T-helper 2 cell treated with Interferon-gamma antibody and Interleukin-4, amounts not matched to agents 100 ng/mL and 5 ng/mL, for 36 hours (primary cell): ENCODE results near the gene RASSF5. TPM values are rescaled to one million over a fixed set of nuclear protein-coding genes. Genes with fewer than 3 reads are reported as not detected.

ENCODE experiments used
- intact Hi-C: fragments of 100-400 bp; cut with micrococcal nuclease; formaldehyde crosslinking; loops from one replicate; pipeline ENCODE4 v1.15.1; 2023
- total RNA-seq: library from RNA; stranded (reverse); gene quantifications from 2 replicates; pipeline ENCODE4 v1.2.3, GENCODE V29; 2022

RASSF5 gene
- total RNA-seq, 1 donor from 2014 or later = 199 TPM

DNA sequence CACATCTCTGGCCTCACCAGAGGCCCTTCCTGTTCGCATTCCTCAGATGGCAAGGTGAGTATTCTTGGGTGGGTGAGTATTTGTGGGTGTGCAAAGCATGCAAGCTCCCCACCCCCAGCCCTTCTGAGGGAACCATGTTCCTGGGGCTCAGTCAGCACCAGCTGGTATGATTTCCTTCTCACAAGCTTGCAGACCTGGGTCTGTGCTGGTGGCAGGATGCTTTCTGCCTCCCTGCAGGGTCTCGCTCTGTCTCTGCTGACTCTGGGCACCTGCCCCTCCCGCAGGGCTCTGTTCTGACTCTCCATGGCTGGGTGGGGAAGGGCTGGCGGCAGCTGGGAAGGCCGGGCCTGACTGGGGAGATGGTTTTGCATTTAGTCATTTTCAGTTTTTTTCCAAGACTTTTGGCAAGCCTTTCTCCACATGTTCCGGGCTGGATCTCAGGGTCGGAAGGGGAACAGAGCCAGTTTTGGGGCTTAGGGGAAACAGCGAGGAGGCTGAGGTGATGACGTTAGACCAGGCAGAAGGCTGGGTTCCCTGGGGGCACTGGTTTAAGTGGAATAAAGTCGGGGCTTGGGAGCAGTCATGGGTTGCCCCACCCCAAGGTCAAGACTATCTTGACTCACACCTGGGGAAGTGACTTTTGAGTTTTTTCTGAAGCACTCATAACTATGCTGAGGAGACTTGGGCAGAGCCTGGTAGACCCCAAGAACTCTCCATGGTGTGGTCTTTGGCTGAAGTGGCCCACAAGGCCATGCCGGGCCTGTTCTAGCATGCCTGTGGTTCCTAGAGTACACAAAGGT lies 6.2 kb downstream of the RASSF5 start:
- intact Hi-C loops = no loop called here

DNA sequence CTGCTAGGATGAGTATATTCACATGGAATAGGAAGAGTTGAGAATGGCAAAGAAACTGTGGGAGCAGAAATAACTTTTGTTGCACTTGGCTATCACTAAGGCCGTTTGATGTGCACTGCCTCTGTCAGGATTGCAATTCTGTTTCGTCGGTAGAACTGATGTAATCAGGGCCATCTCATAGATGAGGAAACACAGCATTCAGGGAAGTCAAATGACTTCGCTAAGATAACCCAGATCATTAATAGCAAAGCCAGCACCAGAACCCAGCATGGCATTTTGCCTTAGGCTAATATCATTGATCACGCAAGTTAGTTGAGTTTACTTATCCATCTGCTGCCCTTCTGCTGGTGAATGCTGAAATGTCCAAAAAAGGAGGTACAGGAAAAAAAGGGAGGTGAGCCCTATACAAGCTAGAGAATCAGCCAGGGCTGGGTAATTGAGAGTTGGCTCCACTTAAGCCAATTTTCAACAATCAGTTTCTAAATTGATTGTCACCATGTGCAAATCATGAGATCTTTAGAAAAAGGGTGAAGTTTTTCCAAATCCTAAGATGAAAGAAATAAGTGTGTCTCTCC lies 7.6 kb downstream of the RASSF5 start:
- intact Hi-C loops = no loop called here

DNA sequence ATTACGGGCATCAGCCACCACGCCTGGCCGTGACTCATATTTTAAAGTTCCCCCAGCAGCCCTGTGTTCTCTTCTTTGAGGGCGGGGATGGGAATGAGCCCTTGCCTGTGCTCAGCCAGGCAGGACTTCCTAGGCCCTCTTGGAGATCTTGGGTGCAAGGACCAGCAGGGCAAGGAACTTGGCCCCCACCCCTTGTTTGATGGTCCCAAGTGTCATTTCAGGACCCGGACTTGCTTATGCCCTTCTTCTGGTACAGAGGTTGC lies 9.3 kb downstream of the RASSF5 start:
- intact Hi-C loops = no loop called here

DNA sequence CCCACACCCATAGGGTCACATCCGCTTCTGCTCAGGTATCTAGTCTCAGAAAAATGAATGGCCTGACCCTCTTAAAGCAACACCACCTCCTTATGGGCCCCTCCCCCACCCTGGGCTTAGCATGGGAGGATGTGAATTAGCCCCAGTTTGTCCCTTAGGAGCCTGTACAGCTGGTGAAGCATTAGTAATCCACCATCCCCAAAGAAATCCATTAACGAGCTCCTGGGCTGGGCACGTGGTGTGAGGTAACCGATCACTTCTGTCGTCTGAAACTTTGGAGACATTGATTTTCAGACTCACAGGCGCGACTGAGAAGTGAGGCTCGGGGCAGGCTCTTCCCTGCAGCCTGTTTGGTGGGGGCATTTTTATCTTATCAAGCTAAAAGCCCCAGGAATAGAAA lies 10.5 kb downstream of the RASSF5 start:
- intact Hi-C loops = no loop called here

DNA sequence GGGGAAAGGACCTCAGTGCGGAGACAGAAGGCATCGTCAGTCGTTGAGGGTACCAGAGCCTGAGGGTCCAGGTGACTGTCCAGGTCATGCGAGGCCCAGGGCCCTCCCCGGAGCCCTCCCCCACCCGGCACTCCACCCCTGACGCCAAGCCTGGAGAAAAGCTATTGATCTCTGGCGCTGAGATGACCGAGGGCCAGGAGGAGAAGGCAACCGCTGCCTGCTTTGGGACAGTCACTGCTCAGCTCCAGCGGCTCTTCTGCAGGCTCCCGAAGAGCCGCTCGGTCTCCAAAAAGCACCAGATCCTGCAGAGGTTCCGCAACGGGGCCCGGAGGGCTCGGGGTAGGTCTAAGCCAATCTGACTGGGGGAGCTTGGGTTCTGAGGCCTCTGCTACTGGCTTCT lies 10.9 kb downstream of the RASSF5 start:
- intact Hi-C loops = no loop called here

DNA sequence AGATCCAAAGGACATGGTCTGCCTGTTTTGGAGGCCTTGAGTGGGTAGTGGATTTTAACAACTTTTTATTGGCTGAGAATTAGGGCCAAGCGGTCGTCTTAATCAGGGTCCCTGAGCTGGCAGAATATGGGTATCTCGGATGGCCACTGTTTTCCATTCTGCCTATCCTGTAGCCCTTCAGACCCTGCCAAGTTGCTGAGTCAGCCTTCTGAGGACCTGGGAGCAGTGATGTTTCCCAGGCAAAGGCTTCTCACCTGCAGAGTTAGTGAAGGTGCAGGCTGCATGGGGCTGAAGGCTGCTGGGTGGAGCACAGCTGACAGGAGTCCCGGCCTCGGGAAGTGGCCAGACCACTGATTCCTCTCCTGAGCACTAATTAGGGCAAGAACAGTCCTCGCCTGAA lies 11.4 kb downstream of the RASSF5 start:
- intact Hi-C loops = no loop called here

DNA sequence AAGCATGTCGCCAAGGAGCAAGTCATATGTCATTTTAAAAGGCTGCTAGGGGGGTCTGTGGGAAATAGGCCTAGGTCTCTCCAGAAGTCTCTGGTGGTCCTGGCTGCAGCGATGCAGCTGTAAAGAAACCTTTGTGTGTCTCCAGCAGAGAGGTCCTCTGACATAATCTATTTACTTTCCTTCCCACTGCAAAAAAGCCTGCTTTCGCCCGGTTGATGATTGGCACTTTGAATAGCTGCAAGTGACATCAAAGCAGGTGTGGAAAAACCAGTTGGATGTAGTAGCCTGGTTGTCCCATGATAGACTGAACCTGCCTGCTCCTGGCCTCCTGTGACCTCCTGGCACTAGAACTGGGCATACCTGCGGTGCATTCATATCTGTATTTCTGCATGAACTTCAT lies 13.8 kb downstream of the RASSF5 start:
- intact Hi-C loops = no loop called here

DNA sequence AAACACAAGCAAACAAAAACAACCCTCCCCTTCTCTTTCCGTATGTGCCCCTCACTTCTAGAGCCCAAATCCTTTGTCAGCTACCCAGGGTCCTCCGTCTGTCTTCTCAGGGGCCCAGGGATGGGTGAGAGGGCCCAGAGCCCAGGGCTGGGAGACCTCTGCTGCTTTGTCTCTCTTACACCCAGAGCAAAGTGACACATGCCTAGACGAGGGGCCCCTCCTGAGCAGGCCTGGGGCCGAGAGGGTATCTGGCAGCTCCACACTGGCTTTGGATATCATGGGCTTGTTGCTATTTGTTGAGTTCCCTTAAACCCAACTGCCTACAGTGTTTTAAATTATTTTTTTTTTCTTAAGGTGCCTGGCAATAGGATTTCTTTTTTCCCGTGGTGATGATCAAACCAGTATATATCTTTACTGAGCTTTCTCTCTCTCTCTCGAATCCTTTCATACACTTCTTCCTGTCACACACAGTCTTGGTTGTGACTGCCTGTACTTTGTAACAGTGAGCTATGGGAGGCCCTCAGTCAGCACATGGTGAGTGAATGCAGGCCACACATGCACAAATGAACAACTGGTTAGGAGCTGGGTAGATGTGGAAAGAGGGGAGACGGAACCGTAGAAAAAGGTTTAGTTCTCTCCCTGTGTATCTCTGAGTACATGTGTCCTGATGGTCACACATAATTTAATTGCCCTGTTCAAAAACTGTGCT lies 14.5 kb downstream of the RASSF5 start:
- intact Hi-C loops = no loop called here

DNA sequence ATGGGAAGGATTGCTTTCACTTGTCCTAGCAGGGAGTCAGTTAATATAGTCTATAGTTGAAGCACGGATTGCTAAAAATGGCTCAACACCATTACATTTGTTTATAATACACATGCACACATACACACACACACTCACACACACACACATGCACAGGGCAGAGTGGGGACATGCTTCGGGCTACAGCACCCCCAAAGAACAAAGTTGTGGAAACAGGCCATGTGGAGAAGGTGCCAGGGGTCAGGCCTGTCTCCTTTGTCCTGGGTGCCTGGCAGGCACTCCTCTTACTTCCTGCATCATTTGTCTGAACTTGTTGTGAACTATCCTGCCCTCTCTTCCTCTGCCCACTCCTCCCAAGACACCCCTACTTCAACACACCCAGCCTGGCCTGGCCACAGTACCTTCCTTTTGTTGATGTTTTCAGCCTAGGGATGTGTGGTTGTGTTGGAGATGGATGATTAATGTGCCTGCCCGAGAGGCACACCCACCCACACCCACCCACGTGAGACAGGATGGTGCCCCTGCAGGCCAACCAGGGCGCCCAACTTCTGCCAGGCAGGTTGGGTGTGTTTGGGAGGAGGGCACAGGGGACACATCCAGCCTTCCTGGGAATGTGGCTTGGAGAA lies 17.5 kb downstream of the RASSF5 start:
- intact Hi-C loops = no loop called here

DNA sequence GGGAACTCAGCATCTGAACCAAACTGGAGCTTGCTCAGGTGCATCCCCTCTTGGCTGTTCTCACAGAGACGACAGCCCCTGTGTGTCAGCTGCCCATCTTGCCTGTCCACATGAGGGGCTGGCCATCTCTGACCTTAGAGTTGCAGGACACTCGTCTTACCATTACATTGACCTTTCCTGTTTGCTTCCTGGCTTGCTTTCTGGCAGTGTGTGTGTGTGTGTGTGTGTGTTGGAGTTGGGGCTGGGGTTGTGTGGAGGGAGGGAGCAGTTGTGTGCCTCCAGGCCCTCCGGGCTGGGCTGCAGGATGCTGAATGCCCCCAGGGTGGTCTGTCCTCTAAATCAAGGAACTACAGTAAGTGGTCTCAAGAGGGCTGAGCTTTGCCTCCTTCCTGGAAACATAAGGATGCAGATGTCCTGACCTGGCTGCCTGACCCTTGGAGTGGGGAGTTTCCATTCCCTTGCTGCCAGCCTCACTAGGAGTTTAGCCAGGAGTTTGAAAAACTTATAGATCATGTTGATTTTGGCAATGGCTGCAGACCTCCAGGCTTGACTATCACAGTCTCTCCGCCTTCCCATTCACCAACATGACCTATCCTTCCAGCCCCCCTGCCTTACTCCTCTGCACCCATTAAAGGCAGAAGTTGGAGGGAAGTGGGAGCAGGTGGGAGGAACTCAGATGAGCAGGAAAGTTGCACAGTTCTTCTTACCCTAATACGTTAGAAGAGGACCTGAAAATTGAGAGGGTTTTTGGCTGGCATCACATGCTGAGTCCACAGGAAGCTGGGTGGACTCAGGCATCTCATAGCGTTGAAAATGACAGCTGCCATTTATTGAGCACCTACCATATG lies 19.0 kb downstream of the RASSF5 start:
- intact Hi-C loops = no loop called here

DNA sequence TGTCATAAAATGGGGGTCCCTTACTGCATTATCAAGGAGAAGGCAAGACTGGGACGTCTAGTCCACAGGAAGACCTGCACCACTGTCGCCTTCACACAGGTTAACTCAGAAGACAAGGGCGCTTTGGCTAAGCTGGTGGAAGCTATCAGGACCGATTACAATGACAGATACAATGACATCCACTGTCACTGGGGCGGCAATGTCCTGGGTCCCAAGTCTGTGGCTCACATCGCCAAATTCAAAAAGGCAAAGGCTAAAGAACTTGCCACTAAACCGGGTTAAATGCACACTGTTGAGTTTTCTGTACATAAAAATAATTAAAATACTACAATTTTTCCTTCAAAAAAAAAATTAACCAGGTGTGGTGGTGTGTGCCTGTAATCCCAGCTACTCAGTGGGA lies 22.1 kb downstream of the RASSF5 start:
- intact Hi-C loops = no loop called here

DNA sequence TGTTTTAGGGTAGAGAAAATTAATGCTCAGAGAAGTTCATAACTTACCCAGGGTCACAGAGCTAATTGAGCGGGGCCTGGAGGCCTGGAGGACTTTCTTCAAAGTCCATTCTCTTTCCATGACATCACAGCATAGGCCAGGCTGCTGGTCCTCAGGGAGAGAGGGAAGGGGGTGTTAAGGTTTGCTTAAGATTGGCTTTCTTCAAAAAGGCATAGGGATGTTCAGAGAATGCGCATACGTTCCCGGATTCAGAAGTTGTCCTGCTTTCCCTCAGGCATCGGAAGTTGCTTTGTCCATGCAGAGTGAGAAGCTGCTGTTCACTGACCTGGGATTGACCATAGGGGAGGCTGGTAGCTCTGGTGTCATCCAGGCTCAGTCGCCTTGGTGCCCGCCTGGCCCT lies 25.0 kb downstream of the RASSF5 start:
- intact Hi-C loops = no loop called here

DNA sequence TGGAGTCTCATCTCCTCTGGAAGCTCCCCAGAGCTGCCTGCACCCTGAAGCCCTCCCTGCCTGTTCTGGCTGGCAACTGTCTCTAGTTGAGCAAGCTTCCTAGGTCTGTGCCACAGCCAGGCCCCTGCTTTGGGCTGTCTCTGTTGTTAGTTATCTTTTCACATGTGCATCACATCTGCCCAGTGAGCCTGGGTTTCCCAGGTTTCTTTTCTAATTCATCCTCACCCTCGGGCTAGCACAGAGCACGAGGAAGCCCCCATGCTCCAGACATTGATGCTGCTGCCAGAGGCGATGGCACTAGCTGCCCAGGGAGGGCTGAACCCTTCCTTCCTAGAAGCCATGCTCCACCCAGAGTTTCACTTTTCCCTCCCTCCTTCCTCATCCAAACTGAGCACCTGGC lies 27.2 kb downstream of the RASSF5 start:
- intact Hi-C loops = no loop called here

DNA sequence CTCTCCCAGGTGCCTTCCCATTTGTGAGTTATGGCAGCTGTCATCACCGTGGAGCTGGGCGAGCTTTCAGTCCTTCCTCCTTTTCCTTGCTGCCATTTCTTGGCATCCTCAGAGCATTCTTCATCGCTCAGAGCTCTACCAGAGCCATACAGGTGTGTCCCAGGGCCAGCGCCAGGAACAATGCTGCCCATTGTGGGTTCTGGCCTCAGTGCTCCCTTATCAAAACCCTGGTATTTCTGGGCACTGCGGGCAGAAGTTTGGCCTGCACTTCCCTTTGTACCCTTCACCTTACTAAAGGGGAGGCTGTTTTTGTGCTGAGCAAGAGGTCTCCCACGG lies 28.5 kb downstream of the RASSF5 start:
- intact Hi-C loops = no loop called here

DNA sequence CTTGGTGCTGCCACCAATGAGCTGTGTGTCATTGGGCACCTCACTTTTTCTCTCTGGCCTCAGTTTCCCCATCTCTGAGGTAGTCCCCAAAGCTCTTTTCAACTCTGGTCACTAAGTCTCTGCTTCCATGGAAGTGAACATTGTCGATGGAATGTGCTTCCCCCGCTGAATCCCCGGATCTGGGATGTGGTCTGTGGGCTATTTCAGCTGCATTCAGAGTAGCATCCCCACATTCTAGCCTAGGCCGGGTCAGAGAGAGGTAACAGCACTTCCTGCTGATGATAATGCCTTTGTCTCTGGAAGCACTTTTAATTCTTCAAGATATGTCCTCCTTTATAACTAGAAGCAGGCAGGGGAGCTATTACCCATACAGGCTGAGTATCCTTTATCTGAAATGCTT lies 29.8 kb downstream of the RASSF5 start:
- intact Hi-C loops = no loop called here

DNA sequence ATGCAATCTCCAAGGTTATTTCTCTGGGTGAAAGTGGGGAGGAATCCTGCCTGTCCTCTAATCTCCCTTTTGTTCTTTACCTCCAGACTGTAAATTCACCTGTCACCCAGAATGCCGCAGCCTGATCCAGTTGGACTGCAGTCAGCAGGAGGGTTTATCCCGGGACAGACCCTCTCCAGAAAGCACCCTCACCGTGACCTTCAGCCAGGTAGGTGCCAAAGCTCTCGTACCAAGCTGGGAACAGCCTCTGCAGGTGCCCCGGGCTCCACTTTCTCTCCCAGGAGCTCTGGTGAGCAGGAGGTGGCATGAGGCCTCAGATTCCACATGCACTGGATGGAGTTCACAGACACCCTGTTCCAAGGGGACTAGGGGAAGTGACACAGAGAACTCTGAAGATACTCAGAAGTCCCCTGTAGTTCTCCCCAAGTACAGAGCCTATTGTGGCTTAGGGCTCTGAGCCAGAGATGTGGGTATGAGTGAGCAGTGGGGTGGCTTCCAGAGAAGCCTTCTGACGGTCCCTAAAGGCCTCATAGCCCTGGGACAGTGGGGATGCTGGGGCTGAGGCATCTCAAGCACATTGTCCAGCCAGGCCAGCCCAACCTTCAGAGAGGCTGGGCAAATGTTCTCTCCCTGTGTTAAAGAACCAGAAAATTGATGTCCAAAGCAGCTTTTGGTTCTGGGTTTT lies 30.9 kb downstream of the RASSF5 start:
- intact Hi-C loops = no loop called here

DNA sequence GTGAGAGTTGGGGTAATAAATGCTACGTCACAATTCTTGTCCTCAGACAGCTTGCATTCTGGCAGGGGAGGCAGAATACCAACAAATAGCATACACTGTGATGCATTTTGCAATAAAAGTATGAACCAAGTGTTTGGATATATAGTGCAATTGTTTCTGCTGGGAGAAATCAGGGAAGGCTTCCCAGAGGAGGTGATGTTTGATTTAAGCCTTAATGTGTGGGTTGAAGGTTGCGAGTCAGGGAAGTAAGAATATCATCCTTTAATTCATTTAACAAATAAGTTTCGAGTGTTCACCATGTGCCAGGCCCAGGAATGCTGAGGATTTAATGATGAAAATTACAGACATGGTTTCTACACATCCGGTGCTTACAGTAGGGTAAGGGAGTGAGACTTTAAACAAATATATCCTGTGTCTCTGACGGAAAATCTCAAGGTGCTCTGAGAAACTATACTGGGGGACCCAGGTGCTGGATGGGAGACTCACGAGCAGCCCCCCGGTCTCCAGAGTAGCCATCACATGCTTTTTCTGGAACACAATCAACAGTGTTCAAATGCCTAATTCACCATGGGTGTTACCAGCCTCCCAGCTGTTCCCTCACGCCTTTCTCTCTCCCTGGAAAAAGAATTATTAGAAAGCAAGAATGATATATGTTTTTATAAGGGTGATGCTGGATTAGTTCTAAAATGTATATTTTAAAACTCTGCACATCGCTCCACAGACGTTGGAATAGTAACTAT lies 31.7 kb downstream of the RASSF5 start:
- intact Hi-C loops = no loop called here

DNA sequence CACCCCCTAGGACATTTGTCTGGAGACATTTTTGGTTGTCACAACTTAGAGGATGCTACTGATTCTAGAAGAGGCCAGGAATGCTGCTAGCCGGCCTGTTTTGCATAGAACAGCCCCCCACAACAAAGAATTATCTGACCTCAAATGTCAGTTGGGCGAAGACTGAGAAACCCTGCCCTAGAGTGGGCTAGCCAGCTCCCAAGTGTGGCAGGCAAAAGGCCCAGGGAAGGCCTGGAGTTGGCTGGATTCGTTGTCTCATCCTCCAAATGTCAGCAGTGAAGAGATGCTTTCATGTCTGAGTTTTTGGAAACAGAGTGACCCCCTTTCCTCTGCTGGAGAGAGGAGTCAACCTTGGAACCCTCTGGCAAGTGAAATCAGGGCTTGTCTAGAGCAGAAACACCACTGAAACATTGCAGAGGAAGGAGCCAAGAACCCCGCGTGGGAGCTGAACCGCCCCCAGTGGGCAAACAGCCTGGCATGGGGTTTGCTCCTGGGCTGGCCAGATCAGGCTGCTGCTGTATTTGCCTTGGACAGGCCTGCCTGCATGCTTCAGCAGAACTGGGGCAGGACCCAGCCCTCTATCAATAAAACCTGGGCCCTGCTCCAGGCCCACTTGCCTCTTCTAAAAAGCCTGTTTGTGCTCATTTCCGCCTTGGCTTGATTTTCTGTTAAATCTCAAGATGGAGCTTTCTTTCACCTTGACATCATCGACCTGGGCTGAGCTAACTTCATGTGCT lies 32.9 kb downstream of the RASSF5 start:
- intact Hi-C loops = no loop called here

DNA sequence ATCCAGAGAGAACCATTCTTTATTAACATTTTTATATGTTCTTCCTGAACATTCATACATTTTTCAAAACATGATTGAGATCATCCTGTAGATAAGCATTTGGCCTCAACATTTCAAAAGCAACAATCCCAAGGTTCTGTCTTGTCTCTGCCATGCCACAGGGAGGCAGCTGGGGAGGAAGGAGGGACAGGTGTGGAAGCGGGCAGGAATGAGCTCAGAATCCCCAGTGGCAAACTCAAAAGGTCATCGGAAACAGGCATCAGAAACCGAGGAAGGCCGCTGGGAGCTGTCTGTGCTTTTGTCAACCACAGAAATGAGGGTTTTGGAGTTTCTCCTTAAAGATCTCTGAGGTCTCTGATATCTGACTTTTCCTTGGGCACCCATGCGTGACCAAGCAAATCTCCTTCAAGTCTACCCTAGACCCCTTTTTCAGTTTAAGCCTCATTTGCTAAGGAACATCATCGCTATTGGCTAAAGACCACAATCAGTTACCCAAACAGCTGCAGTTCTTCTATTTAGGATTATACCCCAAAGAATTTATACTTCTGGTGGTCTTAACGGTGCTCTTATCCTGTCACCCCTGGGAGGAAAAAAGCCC lies 34.0 kb downstream of the RASSF5 start:
- intact Hi-C loops = no loop called here
